GM18909 (cell line): ENCODE results near the gene CERS5.

Source experiments
- ATAC-seq: cut with Tn5 transposase; IDR thresholded peaks from one replicate; pipeline ENCODE4 v1.9.1; 2021; ENCODE audit warnings: mild to moderate bottlenecking; ENCODE audit not compliant: unreplicated experiment, poor library complexity

Gene CERS5

DNA sequence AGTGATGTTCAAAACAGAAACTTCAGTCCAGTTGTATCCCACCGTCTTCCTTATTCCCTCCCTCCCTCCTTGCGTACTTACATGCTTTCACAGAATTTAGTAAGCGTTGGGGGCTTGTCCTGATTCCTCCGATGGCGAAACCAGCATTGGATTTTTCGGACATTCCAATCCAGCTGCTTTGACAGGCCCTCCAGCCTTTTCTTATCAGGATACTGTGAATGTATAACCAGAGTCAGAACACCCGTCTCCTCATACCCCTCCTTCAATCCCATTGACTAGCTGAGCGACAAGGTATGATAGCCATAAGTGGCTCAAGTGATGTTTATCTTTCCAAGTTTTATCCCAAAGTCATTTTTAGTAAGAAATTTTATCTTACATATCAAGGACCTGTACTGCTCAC lies 24.2 kb downstream of the CERS5 start:
- no peak for ATAC-seq

DNA sequence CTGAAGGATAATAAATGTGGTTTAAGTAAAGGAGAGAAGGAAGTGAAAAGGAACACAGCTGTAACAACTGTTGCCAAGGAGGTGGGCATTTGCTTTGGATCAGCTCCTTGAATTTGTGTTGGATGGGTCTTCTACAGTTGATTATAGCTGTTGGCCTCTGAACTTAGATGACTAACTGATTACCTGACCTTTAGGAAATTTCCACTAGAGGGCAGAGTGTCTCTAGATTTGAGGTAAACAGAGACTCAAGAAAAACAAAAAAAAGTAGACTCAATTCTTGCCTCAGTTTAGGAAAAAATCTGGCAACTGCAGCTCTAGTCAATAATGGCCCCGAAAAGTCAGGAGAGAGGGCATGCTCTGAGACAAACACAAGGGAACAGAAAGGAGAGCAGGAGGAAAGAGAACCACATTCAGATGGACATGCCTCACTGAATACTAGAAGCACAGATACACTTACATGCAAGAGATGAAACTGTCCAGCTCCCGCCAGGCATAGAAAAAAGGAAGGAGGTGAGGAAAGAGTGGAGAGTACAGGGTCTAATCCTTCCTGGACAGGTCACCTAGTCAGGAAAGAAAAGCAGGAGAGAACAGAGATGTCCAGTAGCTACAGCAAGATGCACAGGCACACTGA lies 34.5 kb downstream of the CERS5 start:
- ATAC-seq, result no peak

DNA sequence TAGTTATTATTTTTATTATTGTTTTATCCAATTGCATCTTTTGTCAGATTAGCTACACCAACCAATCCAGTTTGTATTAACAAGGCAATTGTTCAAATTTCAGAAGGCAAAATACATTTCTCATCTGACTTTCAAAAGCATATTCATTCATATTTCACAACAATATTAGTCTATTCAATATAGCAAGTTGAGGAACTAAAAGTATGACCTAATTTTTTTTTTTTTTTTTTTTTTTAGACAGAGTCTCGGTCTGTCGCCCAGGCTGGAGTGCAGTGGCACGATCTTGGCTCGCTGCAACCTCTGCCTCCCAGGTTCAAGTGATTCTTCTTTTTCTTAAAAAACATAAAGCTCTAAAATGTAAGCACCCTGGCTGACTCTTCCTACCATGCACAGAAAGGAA lies 37.9 kb downstream of the CERS5 start:
- ATAC-seq, result no peak

DNA sequence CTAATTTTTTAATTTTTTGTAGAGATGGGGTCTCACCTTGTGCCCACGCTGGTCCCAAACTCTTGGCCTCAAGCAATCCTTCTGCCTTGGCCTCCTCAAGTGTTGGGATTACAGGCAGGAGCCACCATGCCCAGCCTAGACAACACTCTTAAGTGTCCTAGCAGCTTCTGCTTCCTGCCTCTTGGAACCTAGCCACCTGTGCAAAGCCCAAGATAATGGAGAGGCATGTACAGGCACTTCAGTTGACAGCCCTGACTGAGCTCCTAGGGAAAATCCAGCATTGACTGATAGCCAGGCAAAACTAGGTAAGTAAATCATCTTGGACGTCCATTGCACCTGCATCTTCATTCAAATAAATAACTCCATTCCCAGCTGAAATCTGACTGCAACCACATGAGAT lies 39.6 kb downstream of the CERS5 start:
- ATAC-seq, result no peak

DNA sequence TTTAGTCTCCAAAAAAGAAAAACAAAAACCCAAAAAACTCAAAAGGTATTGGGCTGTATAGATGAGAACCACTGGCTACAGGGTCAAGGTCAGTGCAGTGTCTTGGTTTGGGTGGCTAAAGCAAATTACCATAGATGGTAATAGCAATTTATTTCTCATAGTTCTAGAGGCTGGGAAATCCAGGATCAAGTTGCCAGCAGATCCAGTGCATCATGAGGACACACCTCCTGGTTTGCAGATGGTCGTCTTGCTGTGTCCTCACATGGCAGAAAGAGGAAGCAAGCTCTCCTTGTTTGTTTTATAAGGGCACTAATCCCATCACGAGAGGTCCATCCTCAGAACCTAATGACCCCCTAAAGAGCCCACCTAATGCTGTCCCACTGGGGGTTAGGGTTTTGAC lies 44.0 kb downstream of the CERS5 start:
- no peak for ATAC-seq

DNA sequence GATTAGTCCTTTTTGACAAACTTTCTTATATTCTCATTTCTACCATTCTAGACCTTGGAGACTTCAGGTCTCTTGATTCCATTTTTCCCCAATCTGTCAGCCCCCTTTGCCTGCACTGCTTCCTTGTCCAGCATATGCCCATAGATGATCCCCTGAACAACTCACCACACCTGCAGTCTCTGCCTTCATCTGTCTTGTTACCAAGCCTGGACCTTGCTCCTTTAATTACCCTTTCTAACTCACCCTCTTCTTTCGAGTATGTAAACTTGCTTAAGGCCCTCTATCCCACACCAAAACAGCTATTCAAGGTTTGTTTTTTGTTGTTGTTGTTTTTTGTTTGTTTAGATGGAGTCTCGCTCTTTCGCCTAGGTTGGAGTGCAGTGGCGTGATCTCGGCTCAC lies 45.5 kb downstream of the CERS5 start:
- ATAC-seq, result no peak

DNA sequence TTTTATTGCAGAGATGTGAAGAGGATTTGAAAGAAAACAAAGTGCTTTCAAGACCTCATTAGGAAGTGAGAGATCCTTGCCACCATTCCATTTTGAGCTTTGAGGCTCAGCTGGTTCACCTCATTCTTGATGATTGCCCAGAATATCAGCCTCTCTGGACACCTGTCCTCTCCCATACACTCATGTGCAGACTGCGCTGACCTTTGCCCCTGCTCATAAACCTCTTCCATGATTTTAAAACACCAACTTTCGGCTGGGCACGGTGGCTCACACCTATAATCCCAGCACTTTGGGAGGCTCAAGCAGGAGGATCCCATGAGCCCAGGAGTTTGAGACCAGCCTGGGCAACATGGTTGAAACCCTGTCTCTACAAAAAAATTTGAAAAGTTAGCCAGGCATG lies 46.2 kb downstream of the CERS5 start:
- ATAC-seq, result no peak

DNA sequence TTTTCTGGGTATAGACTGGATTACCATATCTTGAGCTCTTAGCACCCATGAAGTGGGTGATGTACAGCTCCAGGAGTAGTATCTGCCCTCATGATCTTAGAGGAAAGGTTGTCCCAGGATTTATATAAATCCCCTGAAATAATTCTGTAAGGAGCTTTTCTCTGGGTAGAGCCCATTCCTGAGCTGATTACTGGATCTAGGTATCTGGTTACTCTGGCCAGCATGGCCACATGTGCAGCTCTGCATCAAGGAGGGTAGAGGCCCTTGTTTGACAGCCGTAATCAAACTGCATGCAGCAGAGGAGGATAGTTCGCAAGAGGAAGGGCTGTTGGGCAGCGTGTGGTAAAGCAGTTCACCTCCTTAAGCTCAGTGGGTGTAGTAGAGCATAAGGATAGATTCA lies 46.6 kb downstream of the CERS5 start:
- no peak for ATAC-seq

DNA sequence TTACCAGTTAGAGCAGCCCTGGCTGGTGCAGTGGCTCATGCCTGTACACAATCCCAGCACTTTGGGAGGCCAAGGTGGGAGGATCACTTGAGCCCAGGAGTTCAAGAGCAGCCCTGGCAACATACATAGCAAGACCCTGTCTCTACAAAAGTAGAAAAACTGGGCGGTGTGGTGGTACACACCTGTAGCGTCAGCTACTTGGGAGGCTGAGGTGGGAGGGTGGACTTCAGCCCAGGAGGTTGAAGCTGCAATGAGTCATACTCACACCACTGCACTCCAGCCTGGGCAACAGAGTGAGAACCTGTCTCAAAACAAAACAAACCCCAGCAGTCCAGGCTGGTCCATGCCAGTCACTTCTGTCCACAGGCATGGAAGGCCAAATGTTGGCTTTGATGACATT lies 47.8 kb downstream of the CERS5 start:
- ATAC-seq, result no peak

DNA sequence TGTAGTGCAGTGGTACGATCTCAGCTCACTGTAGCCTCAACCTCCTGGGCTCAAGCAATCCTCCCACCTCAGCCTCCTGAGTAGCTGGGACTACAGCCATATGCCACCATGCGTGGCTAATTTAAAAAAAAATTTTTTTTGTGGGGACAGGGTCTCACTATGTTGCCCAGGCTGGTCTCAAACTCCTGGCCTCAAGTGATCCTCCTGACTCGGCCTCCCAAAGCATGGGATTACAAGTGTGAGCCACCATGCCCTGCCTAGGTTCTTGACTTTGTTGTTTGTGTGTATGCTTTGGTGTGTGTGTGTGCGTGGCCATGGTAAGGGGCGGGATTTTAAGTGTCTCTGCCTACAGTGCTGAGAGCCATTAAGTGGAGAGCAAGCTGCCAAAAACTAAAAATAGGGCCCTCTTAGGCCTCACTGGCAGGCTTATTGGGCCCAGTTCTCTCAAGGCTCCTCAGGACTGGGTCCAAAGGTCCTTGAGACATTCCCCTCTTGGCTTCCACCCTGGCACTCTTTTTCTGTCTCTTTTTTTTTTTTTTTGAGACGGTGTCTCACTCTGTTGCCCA lies 50.0 kb downstream of the CERS5 start:
- ATAC-seq, result no peak

DNA sequence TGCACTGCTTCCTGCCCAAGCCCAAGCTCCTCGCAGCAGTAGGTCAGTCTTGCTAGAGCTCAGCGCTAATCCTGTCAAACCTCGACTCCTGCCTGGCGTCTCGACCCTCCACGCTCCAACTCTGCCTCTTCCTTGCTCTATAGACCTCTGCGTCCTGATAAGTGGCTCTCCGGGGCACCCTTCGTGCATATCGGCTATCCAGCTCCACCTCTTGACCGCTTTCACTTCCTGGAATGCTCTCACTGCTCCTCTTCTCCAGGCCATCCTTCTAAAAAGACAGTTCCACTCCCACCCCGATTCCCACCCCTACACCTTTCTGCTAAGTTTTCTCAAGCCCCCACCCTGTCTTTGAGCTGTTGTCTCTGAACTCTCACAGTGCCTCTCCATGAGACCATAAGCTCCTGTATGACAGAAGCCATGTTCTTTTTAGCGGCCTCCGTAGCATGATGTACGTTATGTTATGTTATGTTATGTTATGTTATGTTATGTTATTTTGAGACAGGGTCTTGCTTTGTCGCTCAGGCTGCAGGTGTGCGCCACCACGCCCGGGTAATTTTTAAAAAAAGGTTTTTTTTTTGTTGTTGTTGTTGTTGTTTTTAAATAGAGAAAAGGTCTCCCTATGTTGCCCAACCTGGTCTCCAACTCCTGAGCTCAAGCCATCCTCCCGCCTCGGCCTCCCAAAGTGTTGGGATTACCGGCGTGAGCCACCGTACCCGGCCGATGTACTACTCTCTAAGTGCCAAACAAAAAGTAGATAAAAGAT lies 54.5 kb downstream of the CERS5 start:
- no peak for ATAC-seq

DNA sequence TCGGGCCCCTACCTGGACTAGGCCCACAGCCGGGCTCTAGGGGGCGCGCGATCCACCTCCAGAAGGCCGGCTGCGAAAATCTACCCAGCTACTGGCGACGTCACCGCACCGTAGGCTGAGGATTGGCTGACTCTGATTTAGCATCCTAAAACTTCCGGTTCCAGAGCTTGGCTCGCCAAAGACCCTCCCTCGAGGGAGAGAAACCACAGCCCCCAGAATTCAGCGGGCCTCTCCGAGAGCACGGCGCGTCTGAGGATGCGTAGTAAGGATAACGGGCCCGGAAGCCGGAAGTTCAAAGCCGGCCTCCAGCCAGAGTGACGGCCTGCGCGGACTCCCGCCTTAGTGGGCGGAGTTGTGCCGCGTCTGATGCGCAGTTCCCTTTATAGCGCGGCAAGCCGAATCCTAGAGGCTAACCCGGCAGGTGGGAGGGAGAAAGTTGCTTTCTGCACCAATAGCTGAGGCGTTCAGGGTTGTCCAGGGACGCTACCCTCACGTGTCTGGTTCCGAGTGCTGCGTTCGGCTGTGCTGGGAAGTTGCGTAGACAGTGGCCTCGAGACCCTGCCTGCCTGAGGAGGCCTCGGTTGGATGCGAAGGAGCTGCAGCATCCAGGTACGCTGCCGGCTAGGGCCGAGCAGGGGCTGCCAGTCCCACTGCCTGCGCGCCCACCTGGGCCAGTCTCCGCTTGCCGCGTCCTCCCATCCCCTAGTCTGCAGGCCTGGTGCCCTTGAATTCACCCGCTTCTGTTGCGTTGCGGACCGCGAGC lies 55.3 kb downstream of the CERS5 start, which contains the start of gene COX14:
TSS of gene COX14 (plus strand) at position 544 of the 763 bp plus-strand sequence. CDS start 7,808 bp downstream, outside the sequence.
- peak; percentile 81 for ATAC-seq

DNA sequence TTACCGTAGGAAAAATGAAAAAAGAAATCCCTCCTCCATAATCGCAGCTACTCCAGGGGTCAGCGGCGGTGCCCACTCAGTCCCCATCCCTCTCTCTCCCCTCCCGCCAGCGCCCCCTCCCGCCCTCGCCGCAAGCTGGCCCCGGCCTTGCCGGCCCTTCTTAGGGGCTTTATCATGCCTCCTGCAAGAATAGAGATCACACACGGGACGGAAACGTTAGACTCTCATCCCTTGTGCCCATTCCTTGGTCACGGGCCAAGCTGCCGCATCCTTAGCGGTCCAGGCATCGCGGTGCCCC lies 55.8 kb downstream of the CERS5 start:
- peak; percentile 1 for ATAC-seq

DNA sequence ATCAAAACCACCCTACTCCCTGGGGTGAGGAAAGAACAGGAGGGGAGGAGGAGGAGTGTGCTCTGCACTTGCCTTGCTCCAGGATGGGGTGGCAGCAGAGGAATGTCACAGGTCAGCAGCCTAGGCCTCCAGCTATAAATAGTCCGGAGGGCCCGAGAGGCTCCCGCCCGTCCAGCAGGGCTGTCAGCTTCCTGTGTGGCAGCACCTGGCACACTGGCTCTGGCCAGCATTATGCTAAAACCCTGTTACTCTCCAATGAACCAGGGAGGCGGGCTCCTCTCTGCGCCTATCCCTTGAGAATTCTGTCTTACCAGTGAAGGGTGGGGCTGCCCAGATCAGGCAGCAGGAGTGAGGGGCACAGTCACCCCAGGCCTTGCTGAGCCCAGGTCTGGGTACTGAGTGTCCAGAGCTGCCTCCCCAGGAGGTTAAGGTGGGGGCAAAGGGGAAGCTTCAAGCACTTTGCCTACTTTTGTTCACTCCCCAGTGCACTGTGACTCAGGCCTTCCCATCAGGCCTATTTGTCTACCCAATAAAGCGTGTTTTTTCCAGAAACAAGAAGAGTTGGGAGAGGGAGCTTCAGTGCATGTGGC lies 56.3 kb downstream of the CERS5 start:
- ATAC-seq, result peak; percentile 19

DNA sequence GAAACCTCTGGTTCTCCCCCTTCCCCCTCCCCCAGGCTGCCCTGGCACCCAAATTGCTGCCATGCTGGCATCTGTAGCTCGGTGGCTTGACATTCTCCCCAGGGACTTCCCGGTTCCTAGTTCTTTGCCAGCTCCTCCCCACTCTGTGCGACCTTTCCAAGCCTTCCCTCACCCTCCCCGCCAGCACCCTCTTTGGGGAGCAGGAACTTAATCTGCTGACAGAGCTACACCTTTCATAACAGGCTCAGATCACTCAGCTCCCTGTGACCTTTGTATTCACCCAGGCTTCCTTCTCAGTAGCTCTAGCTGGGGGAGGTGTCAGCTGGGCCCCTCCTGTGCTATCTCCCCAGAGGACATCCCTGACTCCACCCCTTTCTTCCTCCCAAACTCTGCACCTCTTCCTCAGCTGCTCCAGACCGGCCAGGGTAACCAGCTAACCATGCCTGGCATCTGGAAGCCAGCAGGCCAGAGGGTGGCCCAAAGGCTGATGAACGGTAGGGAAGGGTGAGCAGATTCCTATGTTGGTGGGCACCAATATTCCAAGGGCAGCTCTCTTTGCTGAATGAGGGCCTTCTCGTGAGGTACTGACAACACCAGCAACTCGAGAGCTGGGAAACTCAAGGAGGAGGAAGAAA lies 56.9 kb downstream of the CERS5 start:
- no peak for ATAC-seq

DNA sequence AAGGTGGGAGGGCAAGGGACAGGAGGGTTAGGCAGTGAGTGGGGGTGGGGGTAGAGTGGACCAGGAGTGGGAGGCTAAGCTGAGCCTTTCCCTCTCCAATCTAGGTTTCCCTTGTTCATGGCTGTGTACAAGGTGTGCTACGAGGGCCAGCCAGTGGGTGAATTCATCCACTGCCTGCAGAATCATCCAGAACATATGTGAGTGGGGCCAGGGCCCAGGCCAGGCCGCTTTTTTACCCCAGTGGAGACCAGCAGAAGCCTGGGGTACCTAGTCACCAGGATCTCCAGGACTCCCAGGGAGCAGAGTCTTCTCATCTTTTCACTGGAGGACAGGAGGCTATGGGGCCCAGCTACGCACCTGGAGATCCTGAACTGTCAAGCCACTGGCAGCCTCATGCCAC lies 57.9 kb downstream of the CERS5 start:
- ATAC-seq, result no peak

DNA sequence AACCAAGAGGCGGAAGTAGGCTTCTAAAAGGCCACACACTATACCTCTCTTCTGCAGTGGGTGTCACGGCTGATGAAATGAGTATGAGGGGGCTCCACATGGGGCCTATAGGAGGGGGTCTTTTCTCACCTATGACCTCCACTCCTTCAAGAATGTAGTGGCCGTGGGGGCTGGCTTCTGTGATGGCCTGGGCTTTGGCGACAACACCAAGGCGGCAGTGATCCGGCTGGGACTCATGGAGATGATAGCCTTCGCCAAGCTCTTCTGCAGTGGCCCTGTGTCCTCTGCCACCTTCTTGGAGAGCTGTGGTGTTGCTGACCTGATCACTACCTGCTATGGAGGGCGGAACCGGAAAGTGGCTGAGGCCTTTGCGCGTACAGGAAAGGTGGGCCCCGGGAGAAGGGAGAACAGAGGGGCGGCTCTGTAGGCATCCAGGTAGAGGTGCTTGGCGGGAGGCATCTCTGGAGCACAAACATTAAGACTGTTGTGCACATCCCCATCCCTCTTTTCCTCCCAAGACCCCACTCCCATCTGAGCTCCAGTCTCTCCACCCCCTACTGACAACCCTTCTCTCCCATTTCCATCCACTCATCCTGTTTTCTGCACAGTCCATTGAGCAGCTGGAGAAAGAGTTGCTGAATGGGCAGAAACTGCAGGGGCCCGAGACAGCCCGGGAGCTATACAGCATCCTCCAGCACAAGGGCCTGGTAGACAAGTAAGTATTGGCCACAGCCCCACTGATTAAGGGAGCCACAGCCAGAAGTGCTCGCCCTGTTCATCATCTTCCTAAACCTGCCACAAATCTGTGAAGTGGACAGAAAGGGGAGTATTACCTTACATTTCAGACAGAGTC lies 59.5 kb downstream of the CERS5 start:
- no peak for ATAC-seq

DNA sequence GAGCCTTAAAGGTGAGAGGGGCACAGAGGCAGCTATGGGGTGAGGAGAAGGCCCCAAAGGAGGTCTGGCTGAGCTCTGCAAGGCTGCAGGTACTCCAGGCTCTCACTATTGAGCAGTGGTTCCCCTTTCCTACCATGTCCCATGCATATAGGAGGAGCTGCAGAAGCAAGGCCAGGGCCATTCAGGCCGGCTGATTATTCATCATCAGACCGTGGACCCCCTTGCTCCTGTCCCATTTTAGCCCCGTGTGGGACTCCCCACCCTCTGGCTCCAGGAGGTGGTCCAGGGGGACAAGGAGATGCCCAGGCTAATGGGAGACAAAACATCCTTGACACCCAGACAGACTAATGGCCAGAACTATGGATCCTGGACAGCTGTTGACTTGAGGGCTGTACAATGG lies 60.3 kb downstream of the CERS5 start:
- ATAC-seq, result no peak

DNA sequence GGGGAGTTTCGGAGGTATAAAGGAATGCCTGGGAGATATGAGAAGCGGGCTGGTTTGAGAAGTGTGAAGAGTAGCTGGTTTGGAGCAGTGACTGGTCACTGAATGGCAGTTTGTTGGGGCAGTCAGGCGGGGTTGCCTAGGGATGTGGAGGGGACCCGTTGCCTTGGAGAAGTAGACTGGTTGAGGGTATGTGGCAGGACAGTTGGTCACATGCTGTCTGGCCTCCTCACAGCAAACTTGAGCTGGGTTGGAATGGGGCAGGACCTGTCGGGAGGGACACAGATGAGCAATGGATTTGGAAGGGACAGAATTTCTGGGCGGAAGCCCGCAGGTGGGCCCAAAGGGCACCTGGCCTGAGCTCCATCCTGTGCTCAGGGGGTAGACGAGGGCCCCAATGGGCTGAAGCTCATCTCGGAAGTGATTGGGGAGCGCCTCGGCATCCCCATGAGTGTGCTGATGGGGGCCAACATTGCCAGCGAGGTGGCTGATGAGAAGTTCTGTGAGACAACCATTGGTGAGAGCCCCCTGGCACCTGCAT lies 61.2 kb downstream of the CERS5 start:
- no peak for ATAC-seq
